ENCODE measurements around the gene RAMACL.
A peak's percentile ranks its signal among the peaks of the same experiment; 100 is the strongest.

Gene RAMACL

GRCh38 chr6:166617359-166617758, 30.9 kb upstream of the RAMACL start:
- DNase-seq = no peak

DNA sequence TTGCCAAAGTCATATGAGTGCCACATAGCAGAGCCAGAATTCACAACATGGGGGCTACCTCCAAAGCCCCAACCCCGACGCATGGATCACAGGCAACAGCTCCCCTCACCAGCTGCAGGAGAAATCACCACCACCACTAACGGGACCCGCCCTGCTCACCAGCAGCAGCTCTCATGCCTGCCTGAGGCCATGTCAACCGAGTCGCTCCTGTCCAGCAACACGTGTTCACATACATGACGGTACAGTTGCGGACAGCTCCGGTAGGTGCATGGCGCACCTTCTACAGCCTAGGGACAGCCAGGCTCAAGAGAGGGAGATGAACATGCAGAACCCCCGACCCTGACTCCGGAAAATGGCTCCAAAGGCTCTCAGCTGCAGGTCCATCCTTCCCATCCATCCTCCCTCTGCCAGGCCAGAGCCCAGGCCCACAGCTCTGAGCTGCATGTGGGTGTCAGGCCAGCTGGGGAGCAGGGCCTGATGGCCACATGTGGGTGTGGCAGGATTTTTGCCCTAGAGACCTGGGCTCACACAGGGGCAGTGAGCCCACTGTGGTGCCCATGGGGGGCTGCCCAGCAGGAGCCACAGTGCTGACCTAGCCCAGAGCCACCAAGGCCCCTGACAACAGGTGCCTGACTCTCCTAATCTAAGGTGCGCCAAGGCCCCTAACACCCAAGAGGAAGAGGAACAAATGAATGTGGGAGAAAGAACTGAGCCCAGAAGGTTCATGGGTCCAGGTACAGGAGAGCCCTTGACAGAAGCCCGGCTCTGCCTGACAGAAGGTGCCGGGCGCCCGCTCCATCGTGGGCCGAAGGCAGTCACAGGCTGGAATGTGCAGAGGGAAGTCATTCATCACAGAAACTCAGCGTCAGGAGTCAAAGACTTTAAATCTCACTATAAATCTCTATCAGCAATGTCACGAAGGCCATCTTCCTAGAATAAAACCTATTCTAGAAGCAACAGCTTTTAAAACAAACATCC, 30.1 kb upstream of the RAMACL start:
- no peak for DNase-seq

DNA sequence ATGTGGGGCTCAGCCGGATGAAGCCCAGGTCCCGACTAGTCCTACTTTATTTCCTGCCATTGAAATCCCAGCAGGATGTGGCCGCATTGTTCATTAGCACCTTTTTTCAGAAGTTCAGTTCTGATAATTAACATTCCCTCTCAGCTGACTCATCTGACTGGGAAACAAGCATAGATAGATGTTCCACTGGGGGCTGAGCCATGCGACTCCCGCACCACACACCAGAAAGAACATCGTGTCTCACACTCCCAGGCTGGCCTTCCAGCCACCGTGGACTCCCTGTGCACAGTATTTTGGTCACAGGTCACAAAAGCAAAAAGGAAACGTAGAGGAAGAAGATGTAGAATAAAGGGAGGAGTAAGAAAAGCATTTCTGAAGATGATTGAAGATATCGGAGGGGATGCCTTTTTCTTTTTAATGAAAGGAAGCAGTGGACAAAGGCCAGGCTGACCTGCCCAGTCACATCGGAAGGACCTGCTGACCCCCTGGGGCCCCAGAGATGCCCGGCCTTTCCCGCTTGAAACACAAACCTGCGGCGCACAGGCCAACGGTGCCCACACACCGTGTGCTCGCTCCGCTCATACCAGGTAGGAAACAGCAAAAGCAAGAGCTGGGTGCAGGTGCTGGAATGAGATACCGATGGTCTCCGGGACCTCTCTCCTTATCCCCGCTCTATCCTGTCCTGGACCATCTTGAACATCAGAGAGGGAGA, 28.7 kb upstream of the RAMACL start:
- no peak for DNase-seq

DNA sequence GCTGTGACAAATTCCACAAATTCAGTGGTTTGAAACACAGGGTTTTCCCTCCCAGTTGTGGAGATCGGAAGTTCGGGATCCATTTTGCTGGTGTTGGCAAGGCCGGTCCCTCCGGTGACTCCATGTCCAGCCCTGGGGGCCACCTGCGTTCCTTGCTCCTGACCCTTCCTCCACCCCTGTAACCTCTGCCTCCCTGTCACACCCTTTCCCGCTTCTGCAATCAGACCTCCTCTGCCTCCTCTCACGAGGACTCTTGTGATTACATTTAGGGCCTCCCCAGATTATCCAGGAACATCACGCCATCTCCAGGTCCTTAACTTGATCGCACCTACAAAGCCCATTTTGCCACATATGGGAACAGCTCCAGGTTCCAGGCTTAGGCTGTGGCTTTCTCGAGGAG, 28.1 kb upstream of the RAMACL start:
- DNase-seq = no peak

GRCh38 chr6:166614171-166614583, 27.7 kb upstream of the RAMACL start:
- DNase-seq = no peak

DNA sequence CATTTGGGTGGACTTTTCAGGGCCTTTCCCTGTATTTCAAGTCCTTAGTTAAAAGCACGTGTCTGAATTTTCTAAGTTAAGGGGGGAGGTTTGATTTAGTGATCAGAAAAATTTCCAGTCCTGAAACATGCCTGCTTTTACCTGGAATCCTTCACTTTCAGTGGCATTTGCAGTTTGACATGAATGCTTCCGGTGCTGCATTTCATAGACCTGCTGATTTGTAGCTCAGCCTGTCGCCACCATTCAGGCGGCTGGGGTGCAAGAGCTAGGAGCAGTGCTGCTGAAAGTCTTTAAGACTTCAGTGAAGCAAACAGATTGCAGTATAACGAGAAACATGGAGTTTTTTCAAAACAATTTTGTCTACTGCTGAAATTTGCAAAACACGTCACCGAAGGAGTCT, 26.5 kb upstream of the RAMACL start:
- DNase-seq = no peak

GRCh38 chr6:166612471-166612881, 26.0 kb upstream of the RAMACL start:
- DNase-seq = no peak

DNA sequence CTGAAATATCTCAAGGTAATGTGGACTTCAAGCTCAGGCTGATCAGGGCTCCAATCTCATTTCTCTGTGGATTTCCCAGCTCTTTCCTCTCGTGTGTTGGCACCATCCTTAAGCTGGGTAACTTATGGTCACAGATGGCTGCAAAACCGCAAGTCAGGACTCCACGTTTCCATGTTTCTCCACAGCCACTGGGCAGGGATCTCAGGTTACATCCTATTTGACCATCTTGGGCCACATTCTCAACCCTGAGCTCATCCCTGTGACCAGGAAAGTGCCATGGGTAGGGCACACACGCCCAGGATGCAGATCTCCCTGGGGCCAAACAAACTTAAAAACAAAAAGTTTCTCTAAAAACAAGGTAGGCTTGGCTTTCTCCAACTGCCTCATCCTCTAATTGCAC, 25.2 kb upstream of the RAMACL start:
- DNase-seq = no peak

DNA sequence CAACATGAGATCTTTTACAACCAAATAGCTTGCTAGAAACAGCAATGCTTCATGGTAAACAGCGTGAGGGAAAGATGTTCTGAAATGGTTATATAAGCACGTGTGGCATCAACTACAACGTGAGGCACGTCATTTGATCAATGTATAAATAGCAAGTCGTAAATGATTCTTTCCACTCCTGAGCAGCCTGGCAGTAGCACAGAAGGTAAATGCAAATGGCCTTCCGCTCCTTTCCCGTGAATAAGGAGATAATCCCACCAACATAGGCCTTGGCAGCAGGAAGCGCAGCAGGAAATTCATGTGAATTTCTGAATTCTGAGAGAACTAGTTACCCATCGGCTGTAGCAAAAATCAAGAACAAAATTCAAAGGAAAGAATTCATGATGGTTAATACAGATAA, 23.6 kb upstream of the RAMACL start:
- DNase-seq = no peak

DNA sequence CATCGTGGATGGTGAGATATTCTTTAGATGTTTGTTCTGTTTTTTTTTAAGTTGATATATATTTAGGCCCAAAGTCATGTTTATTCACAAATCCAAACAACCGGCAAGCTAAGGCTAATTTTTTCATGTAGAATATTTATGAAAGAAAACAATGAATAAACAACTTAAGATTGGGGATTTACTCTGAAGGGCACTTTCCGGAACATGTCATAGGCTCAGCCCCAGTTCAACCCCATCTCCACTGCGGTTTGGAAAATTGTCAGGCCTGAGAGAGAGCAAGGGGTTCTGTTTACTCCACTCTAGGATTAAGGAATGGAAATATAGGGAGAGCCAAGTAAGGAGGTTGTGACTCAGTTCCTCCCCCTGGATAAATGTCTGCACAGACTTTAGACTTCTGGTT, 22.3 kb upstream of the RAMACL start:
- no peak for DNase-seq

- DNase-seq = no peak
Measured at GRCh38 chr6:166605752-166606151, 19.3 kb upstream of the RAMACL start.

DNA sequence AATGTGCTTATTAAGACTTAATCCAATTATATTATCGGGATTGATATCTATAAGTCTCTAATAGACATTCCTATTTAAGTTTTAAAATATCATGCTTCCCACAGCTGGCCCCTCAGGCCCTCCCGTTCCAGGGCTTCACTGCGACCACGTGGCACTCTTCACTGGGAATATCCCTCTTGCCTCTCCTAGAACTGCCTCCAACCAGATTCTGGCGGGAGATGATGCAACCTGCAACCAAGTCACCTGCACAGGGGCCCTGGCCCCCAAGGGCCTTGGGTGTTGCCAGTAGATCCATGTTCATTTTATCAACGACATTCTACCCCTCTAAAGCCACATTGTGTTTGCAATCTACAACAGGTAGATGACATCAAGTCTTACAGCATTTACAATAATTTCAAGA, 18.4 kb upstream of the RAMACL start:
- no peak for DNase-seq

DNA sequence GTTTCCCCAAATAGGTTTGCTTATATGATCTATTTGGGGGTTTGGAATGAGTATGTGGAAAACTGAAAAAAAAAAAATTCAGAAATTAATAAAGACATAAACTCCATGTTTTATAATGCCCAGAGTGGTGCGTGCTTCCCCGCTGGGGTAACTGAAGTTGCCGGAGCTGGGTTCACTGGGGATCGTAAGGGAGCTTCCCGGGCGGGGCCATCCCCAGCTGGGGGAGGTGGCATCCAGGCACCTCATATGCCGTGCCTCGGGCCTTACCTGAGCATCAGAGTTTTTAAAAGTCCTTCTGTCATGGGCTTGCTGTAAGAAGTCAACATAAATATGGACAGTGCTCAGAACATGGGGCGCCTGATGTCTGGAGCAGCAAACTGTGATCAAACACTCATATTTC, 17.9 kb upstream of the RAMACL start:
- no peak for DNase-seq

DNA sequence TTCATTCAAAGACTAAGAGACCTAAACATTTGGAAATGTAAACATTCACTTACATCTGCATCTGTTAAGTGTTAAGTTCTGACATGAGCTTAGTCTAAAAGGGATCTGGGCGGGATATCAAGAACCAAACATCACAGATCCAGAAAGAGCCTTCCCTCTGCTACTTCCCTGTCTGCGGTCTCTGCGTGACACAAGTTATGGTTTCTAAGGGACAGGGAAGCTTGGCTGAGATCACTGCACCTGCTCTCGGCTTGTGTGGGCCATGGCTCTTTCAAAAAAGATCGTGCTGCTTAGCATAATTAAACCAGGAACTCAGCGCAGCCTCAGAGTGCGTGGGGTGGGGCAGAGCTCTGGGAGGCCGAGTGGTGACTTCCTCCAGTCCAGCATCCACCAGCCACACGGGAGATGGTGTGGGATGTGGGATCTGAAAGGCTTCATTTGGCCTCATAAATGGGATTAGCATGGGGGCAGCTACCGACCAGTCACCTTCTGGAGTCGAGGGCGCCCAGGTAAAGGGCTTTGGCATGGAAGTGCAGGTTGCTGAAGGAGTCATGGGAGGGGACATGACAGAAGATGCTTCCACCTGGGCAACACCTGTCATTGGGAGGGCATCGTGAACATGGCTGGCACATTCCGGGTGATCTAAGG, 16.7 kb upstream of the RAMACL start:
- peak; percentile 60 for DNase-seq

DNA sequence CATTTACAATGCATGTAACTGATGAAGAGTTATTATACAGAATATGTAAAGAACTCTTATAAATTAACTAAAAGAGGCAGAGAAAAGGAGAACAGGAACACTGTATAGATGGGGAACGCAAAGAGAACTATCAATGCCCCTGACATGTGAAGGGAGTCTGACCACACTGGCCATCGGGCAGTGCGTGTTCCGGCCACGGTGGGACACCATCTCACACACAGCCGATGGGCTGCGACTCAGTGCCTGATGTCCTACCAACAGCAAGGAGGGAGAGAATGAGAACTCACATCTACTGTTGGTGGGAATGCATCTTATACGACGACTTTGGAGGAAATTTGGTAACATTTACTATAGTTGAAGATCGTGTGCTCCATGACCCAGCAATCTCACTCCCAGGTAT, 15.5 kb upstream of the RAMACL start:
- no peak for DNase-seq

DNA sequence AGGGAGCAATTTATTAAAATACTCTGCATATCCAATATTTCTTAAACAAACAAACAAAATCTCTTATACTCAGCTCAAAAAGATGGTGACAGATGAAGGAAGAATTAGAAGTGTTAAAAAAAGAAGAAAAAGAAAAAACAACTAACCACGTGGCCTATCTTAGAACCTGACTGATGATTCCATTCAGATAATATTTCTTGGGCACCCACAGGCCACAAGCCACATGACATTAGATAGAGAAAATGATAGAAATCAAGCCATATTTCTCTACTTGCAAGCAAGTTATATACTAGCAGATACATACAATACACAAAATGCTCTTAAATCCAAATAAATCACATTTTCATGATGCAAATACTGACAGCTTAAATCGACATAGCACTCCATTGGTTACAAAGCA, 14.5 kb upstream of the RAMACL start:
- no peak for DNase-seq

DNA sequence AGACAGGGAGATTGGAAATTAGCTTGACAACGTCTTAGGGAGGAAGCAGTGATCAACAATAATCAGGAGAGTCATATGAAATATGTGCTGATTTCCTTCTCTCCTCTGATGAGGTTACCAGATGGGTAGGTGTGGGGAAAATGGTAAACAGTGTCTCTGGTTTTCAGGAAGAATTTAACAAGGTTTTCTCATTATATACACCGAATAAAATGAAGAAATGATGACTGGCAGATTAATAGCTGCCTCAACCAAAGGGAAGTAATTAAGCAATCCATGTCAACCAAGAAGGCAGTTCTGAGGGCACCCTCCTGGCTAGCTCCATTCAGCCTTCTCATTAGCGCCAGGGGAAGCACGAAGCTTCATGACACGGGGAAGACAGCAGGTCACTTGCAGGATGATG, 12.7 kb upstream of the RAMACL start:
- peak; percentile 62 for DNase-seq

- peak; percentile 93 for DNase-seq
Measured at GRCh38 chr6:166598441-166599138, 12.1 kb upstream of the RAMACL start.

DNA sequence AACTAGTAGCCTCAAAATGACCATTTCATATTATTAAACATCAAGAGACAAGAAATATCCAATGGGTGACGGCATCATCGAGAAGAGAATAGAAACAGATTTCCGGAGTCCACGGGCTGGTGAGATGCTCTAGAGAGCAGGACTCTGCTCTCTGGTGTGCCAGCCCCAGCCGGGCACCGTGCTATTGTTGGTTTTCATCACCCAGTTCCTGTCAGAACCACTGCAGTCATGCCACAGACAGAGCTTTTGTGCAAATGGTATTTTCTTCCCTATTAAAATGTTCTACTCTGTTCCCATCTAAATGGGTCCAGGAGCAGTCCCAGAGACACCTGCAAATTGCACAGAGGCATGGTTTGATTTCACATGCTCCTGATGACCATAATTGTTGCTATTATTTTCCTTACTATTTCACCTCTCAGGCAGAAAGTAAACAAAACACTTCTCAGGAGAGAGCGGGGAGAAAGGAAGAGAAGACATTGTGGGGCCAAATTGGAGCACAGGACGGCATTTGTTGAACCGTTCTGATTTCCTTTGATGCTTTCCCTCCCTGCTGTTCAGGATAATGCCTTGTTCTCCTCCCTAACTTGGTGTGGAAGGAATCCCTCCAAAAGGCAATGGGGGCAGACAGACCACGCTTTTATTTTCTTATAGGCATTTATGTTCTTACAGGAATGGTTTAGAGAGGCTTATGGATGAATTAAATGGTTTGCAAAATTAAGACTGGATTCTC, 11.4 kb upstream of the RAMACL start:
- DNase-seq = no peak

- peak; percentile 22 for DNase-seq
Measured at GRCh38 chr6:166596776-166597507, 10.5 kb upstream of the RAMACL start.

DNA sequence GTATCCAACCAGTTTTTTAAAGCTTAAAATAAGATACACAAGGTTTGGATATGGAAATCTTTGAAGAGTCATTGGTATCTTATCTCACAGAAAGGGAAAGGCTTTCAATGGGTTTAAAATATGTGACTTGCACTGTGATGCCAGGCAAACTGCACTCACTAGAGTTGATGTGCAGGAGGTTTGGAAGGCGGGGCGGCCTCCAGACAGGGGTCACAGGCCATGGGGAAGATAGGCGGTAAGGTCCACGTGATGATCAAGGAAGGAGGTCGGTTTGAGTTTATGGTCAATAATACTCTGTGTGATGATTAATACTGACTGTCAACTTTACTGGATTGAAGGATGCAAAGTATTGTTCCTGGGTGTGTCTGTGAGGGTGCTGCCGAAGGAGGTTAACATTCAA, 9.5 kb upstream of the RAMACL start:
- DNase-seq = no peak

All from inflammatory macrophage treated with lipopolysaccharide for 4 hours (primary cell).